Muscle layer of duodenum (tissue), 2 donors: Measurements from ENCODE around the gene ILK.

Source experiments
- H3K27ac ChIP-seq: one replicate; pipeline ENCODE4 v1.7.0; 2013; ENCODE audit warnings: mild to moderate bottlenecking, low read length
- H3K27me3 ChIP-seq: one replicate; pipeline ENCODE4 v1.7.0; 2013; ENCODE audit warnings: low read depth, mild to moderate bottlenecking, control low read depth, low read length
- H3K36me3 ChIP-seq, 2 donors: one replicate each; pipeline ENCODE4 v1.7.0; 2013; ENCODE audit warnings: low read length in 2 of 2, control low read depth in 1 of 2, mild to moderate bottlenecking in 1 of 2; ENCODE audit not compliant: insufficient read depth in 2 of 2, control insufficient read depth in 1 of 2
- H3K4me1 ChIP-seq, 2 donors: one replicate each; pipeline ENCODE4 v1.7.0; 2013; ENCODE audit warnings: low read length in 2 of 2, mild to moderate bottlenecking in 2 of 2, control low read depth in 1 of 2, moderate library complexity in 1 of 2; ENCODE audit not compliant: insufficient read depth in 2 of 2, control insufficient read depth in 1 of 2
- H3K4me3 ChIP-seq, 2 donors: one replicate each; pipeline ENCODE4 v1.7.0; 2013; ENCODE audit warnings: low read length in 2 of 2, low read depth in 1 of 2, mild to moderate bottlenecking in 1 of 2
- H3K9me3 ChIP-seq, 2 donors: one replicate each; pipeline ENCODE4 v1.7.0; 2013; ENCODE audit warnings: low read length in 2 of 2, control low read depth in 1 of 2, mild to moderate bottlenecking in 1 of 2; ENCODE audit not compliant: control insufficient read depth in 1 of 2
- donor health status: healthy.

The ILK gene

DNA sequence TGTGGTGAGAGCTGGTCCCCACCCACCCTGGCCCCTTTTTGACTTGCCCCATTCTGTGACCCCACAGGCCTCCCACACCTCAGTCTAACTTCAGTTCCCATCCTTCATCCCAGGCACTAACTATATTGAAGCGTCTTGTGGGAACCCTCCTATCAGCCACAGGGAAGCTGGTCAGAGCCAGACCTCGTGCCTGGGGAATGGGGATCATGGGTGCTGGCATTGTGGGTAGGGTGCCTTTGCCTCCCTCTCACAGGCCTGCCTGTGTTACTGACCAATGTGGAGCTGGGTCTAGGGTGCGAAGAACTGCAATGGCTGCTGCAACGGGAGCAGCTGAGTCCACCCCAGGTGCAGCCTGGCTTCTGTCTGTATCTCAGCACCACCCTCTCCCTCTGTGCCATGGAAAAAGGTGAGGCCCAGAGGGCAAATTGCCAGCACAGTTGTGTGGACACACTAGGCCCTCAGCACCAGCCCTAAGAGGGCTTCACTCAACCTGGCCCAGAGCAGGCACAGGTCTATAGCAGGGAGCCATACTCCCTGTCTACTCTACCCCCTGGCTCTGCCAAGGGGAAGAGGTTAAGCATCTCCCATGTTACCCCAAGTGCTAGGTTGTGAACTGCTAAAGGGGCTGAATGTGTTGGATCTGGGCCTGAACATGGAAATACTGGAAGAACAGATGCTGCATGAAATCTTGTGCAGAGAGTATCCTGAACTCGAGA, 37.4 kb upstream of the ILK start:
- no peaks in the 10 kb centered on the region for H3K27me3 ChIP-seq
- no peak overlapping the region for H3K4me3 ChIP-seq
- no peak overlapping the region for H3K27ac ChIP-seq
- peaks cover 5 to 14% of the 10 kb centered on the region in 2 donors for H3K4me1 ChIP-seq
- no peaks in the 10 kb centered on the region for H3K9me3 ChIP-seq
- H3K36me3 ChIP-seq, result peaks cover 0 to 9% of the 10 kb centered on the region in 2 donors

- H3K27ac ChIP-seq, result no peak overlapping the region
- no peaks in the 10 kb centered on the region for H3K9me3 ChIP-seq
- H3K4me3 ChIP-seq, result no peak overlapping the region
- H3K36me3 ChIP-seq, result peaks cover 0 to 7% of the 10 kb centered on the region in 2 donors
- no peaks in the 10 kb centered on the region for H3K27me3 ChIP-seq
- H3K4me1 ChIP-seq, result peaks cover 5 to 20% of the 10 kb centered on the region in 2 donors
Observed at GRCh38 chr11:6566704-6567370, 36.7 kb upstream of the ILK start.

GRCh38 chr11:6567371-6567745, 36.2 kb upstream of the ILK start:
- H3K27ac ChIP-seq, result no peak overlapping the region
- peaks cover 0 to 5% of the 10 kb centered on the region in 2 donors for H3K36me3 ChIP-seq
- H3K27me3 ChIP-seq, result no peaks in the 10 kb centered on the region
- peaks cover 5 to 20% of the 10 kb centered on the region in 2 donors for H3K4me1 ChIP-seq
- no peak overlapping the region for H3K4me3 ChIP-seq
- no peaks in the 10 kb centered on the region for H3K9me3 ChIP-seq

DNA sequence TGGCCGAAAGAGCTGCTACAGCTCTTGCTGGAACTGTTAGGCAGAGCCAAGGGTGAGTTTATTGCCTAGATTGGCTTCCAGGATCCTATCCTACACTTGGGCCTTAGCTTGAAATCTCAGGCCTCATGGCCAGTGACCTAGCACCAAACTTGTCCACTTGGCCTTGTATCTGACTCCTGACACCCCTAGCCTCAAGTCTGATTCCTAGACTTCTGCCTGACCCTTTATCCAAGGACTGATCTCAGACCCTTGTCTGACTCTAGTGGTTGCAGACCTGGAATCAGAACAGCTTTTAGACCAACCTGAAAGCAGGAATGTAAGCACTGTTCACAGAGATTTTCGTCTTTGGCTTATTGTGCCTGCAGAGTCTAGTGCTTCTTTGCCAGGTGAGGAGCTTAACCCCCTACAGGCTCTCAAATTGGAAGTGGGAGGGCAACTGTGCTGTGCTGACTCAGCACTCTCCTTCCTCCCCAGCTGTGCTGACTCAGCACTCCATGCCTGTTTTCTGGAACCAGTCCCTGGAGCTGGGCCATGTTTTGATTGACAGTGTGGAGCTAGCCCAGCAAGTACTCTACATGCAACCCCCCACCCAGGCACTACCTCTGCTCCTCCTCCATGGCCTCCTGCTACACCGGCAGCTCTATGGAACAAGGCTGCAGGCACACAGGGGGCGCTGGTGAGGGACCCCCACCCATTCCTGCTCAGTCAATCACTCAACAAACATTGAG, 35.2 kb upstream of the ILK start:
- H3K27me3 ChIP-seq, result no peaks in the 10 kb centered on the region
- H3K27ac ChIP-seq, result no peak overlapping the region
- H3K4me1 ChIP-seq, result peaks cover 5 to 20% of the 10 kb centered on the region in 2 donors
- H3K4me3 ChIP-seq, result no peak overlapping the region
- H3K9me3 ChIP-seq, result no peaks in the 10 kb centered on the region
- peaks cover 0 to 2% of the 10 kb centered on the region in 2 donors for H3K36me3 ChIP-seq

DNA sequence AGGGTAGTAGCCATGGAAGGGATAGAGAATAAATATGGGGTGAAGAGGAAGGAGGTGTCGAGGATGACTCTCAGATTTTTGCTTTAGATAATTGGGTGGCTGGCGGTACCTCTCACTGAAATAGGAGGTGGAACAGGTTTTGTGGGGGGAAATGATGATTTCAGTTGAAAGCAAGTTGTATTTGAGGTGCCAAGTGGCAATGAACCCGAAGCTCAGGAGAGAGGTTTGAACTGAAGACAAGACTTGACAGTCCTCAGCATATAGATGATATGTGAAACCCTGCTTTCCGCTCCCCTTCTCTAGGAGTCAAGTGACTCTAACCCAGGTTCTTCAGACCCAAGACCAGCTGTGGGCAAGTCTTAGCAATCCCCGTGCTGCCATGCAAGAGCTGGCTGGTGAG, 33.9 kb upstream of the ILK start:
- no peaks in the 10 kb centered on the region for H3K27me3 ChIP-seq
- peaks cover 5 to 20% of the 10 kb centered on the region in 2 donors for H3K4me1 ChIP-seq

GRCh38 chr11:6570691-6571427, 32.7 kb upstream of the ILK start:
- H3K27ac ChIP-seq, result no peak overlapping the region
- H3K4me3 ChIP-seq, result peak overlapping the region in 1 of 2 donors; percentile 61
- H3K36me3 ChIP-seq, result no peaks in the 10 kb centered on the region
- H3K27me3 ChIP-seq, result no peaks in the 10 kb centered on the region
- peaks cover 5 to 26% of the 10 kb centered on the region in 2 donors for H3K4me1 ChIP-seq
- no peaks in the 10 kb centered on the region for H3K9me3 ChIP-seq

More for the DNA sequence above, 33.9 kb upstream of the ILK start:
- Histone ChIP-seq H3K9me3 (no peaks in the 10 kb centered on the region), H3K36me3 (no peaks in the 10 kb centered on the region), H3K27ac (no peak overlapping the region), H3K4me3 (no peak overlapping the region)

DNA sequence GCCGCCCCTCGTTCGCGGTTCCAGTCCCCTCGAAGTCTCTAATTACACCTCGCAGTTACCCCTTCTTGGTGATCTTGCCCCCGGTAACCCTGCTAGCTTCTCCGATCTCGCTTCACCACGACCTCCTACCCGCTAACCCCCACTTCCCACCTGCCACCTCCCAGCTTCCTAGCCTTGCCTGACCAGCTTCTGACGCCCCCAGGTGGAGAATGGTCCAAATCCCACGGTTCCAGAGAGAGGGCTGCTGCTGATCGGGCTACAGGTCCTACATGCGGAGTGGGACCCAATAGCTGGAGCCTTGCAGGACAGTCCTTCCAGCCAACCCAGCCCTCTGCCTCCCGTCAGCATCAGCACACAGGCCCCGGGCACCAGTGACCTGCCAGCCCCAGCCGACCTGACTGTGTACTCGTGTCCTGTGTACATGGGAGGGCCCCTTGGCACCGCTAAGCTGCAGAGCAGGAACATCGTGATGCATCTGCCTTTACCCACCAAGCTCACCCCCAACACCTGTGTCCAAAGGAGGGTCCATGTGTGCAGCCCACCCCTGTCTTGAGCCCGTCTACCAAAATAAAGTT, 32.1 kb upstream of the ILK start:
- Histone ChIP-seq H3K36me3 (no peaks in the 10 kb centered on the region), H3K4me3 (peak overlapping the region in 1 of 2 donors; percentile 61), H3K4me1 (peaks cover 5 to 32% of the 10 kb centered on the region in 2 donors), H3K27ac (no peak overlapping the region), H3K27me3 (no peaks in the 10 kb centered on the region), H3K9me3 (no peaks in the 10 kb centered on the region)

- H3K4me3 ChIP-seq, result no peak overlapping the region
- peaks cover 5 to 38% of the 10 kb centered on the region in 2 donors for H3K4me1 ChIP-seq
- no peak overlapping the region for H3K27ac ChIP-seq
- no peaks in the 10 kb centered on the region for H3K27me3 ChIP-seq
- no peaks in the 10 kb centered on the region for H3K9me3 ChIP-seq
- no peaks in the 10 kb centered on the region for H3K36me3 ChIP-seq
Observed at GRCh38 chr11:6572215-6572614, 31.4 kb upstream of the ILK start.

GRCh38 chr11:6574816-6575715, 28.5 kb upstream of the ILK start:
- no peak overlapping the region for H3K4me3 ChIP-seq
- no peaks in the 10 kb centered on the region for H3K27me3 ChIP-seq
- no peaks in the 10 kb centered on the region for H3K36me3 ChIP-seq
- no peaks in the 10 kb centered on the region for H3K9me3 ChIP-seq
- peaks cover 6 to 33% of the 10 kb centered on the region in 2 donors for H3K4me1 ChIP-seq
- no peak overlapping the region for H3K27ac ChIP-seq
